Measurements from ENCODE around the gene E2F4. TPM values are rescaled to one million over a fixed set of nuclear protein-coding genes. Genes with fewer than 3 reads are reported as not detected.

E2F4 gene
- total and polyA plus RNA-seq, 2 donors = 28.0 to 65.0 TPM

- no peak overlapping the region for H3K4me3 ChIP-seq (ENCODE audit: low read depth, low read length)
- H3K36me3 ChIP-seq (ENCODE audit: insufficient read depth) = no peaks in the 10 kb centered on the region
- H3K27ac ChIP-seq (ENCODE audit: low read depth) = no peak overlapping the region
- no peaks in the 10 kb centered on the region for H3K4me1 ChIP-seq (ENCODE audit: insufficient read depth)
- DNase-seq (ENCODE audit: extremely low spot score) = no peak
- 88% methylated on average over 9 of the region's 9 CpGs for WGBS
Observed at GRCh38 chr16:67228905-67229304, 37.0 kb downstream of the E2F4 start.

- Histone ChIP-seq H3K27ac (ENCODE audit: low read depth) (no peak overlapping the region), H3K36me3 (ENCODE audit: insufficient read depth) (no peaks in the 10 kb centered on the region), H3K4me3 (ENCODE audit: low read depth, low read length) (no peak overlapping the region), H3K4me1 (ENCODE audit: insufficient read depth) (no peaks in the 10 kb centered on the region)
- DNase-seq (ENCODE audit: extremely low spot score) = no peak
- WGBS = 93% methylated on average over 32 of the region's 32 CpGs
Observed at GRCh38 chr16:67229906-67230808, 38.2 kb downstream of the E2F4 start.

DNA sequence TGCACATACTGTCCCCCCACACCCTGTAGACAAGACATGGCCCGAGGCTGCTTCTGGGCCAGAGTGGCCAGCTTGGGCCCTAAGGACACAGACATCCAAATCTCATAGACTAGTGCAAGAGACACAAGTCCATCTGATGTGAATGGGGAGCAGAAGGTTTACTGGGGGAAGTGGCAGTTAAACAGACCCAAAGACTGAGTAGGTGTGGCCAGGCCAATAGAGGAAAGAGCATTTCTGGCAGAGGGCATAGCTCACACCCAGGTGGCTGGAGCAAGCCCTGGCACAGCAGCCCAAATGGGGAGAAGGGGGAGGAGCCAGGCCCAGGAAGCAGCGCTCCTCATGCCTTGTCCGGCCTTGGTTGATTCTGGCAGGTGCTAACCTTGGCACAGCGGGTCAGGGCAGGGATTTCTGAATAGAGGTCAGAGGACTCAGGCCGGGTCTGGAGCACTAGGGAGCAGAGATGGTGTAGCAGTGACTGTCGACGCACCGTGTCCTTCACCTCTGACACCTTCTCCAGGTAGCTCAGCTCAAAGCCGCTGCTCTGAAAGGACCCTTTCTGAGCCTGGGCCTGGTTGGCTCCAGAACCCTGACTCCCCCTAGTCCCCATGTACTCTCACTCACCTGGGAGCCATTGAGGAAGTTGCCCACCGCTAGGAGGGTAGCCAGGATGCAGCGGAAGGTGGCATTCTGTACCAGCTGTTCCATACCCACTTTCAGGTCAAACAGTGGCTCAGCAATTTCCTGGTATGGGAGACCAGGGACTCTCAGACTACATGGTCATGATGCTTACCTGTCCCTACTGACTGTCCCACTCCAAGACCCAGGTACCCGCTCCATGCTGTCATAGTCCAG, 39.1 kb downstream of the E2F4 start:
- H3K36me3 ChIP-seq (ENCODE audit: insufficient read depth) = no peaks in the 10 kb centered on the region
- WGBS = 86% methylated on average over 12 of the region's 12 CpGs

GRCh38 chr16:67233596-67233995, 41.6 kb downstream of the E2F4 start:
- 58% methylated on average over 7 of the region's 7 CpGs for WGBS
- H3K4me3 ChIP-seq (ENCODE audit: low read depth, low read length) = no peak overlapping the region
- DNase-seq (ENCODE audit: extremely low spot score) = no peak
- H3K4me1 ChIP-seq (ENCODE audit: insufficient read depth) = no peaks in the 10 kb centered on the region
- H3K36me3 ChIP-seq (ENCODE audit: insufficient read depth) = no peaks in the 10 kb centered on the region
- H3K27ac ChIP-seq (ENCODE audit: low read depth) = no peak overlapping the region

More for the DNA sequence above, 39.1 kb downstream of the E2F4 start:
- Histone ChIP-seq H3K4me3 (ENCODE audit: low read depth, low read length) (no peak overlapping the region), H3K27ac (ENCODE audit: low read depth) (no peak overlapping the region), H3K4me1 (ENCODE audit: insufficient read depth) (no peaks in the 10 kb centered on the region)
- no peak for DNase-seq (ENCODE audit: extremely low spot score)

DNA sequence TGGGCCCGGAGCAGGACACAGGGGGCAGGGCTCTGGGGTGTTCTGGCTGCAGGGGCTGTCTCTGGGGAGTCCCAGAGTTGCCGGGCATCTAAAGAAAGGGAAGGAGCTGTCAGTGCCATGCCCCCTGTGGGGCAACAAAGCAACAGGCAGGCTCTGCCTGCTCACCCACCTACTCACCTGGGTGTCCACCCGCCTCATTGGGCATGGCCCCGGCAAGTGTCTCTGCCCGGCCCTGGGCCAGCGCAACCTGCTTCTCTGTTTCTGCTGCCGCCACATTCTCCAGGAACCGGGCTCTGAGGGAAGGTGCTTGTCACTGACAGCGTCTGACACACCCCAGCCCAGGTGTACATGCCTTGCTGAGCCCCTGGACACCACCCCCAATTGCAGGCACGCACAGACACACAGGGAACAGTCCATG, 42.2 kb downstream of the E2F4 start:
- no peaks in the 10 kb centered on the region for H3K4me1 ChIP-seq (ENCODE audit: insufficient read depth)
- no peak overlapping the region for H3K27ac ChIP-seq (ENCODE audit: low read depth)
- DNase-seq (ENCODE audit: extremely low spot score) = no peak
- H3K4me3 ChIP-seq (ENCODE audit: low read depth, low read length) = no peak overlapping the region
- 93% methylated on average over 10 of the region's 10 CpGs for WGBS
- no peaks in the 10 kb centered on the region for H3K36me3 ChIP-seq (ENCODE audit: insufficient read depth)

DNA sequence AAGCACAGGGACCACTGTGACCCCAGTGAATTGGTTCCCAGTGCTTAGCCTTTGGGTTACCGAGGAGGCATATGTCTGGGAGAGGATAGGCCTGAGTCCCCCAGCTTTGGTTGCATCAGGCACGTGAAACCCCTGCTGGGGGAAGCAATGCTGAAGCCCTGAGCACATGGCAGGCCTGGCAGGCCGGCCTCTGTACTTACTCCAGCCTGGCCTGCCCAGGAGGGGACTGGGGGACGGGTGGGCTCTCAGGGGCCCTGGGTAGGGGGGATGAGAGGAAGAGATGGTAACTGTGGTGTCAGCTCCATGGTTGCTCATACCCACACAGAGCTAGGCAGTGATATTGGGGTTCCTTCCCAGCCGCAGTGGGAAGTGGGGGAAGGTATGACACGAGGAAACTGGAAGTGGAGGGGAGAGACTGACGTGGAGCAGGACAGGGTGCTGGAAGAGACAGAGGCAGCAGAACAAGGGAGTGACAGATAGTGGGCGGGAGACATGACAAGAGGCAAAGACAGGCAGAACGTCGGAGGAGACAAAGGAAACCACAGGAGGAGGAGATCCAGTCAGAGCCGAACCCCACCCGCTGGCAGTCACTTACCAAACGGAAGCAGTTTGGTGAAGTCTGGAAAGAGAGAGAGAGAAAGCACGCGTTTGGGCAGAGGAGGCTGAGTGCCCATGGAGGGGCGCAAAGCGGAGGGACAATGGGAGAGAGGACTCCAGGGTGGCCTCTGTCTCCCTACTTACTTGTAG, 44.0 kb downstream of the E2F4 start:
- Histone ChIP-seq H3K4me3 (ENCODE audit: low read depth, low read length) (no peak overlapping the region), H3K27ac (ENCODE audit: low read depth) (no peak overlapping the region), H3K36me3 (ENCODE audit: insufficient read depth) (no peaks in the 10 kb centered on the region), H3K4me1 (ENCODE audit: insufficient read depth) (no peaks in the 10 kb centered on the region)
- WGBS = 86% methylated on average over 17 of the region's 17 CpGs
- DNase-seq (ENCODE audit: extremely low spot score) = no peak

DNA sequence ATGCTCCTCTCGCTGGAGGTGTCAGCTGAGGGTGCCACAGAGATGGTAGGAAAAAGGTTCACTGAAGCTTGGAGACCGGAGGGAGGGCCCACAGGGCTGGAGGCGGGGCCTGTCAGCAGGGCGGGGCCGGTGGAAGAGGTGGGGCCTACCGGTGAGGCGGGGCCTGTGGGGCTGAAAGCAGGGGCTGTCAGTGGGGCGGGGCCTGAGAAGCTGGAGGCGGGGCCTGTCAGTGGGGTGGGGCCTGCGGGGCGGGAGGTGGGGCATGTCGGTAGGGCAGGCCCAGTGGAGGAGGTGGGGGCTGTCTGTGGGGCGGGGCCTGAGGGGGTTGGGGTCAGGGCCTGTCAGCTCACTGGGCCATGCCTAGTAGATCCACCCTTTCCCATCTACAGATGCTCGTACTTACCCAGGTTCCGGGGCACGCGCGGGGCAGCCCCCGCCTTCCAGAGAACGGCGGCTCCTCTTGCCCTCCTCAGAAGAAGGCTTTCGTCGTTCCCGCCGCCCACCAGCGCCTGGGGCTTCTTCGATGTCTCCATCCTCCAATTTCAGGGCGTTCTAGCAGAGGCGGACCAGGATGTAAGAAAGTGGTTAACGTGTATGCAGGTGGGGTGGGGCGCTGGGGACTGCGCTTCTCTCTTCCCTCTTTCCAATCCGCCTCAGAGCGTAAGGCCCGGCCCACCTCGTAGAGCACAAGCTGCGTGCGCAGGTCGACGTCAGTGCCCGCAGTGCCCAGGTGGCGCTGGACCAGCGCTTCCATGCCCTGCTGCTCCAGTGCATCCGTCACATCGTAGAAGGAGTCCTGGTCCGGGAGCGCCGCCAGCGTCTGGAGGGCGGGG, 44.8 kb downstream of the E2F4 start:
- WGBS = 75% methylated on average over 50 of the region's 50 CpGs
- no peaks in the 10 kb centered on the region for H3K4me1 ChIP-seq (ENCODE audit: insufficient read depth)
- H3K27ac ChIP-seq (ENCODE audit: low read depth) = no peak overlapping the region
- no peak overlapping the region for H3K4me3 ChIP-seq (ENCODE audit: low read depth, low read length)
- DNase-seq (ENCODE audit: extremely low spot score) = no peak
- no peaks in the 10 kb centered on the region for H3K36me3 ChIP-seq (ENCODE audit: insufficient read depth)

DNA sequence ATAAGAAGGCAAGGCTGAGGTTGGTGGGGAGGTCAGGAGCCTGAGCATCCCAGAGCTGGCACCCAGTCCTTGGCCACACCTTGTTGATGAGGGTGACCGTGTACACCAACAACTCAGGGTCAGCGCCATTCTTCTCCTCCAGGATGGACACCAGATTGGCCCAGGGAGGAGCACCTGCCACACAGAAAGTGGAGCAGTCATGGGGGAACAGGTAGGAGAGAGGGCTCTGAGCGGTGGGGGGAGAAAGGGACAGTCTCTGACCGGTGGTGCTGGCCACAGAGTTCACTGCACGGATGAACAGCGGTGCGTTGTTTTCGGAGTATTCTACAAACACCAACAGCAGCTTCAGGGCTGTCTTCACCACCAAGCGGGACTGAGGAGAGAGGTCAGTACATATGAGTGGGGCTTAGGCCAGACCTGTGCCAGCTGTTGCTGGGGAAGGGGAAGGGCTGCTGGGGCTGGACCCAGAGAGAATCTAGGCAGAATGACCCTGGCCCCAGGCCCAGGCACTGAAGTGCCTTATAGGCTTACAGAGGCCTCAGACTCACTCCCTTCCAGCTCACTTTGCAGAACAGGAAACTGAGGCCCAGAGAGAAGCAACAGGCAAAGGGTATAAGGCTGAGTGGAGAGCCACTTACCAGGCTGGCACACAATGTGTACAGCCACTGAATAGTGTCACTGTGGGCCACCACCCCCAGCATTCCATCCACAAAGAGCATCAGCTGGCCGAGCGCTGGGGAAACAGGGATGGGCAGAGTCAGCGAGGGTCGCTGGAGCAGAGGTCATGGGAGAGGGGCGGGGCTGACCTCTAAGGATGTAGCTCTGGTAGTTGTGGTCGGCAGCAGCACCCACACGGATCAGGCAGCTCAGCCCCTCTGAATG, 45.7 kb downstream of the E2F4 start:
- Histone ChIP-seq H3K36me3 (ENCODE audit: insufficient read depth) (no peaks in the 10 kb centered on the region), H3K4me1 (ENCODE audit: insufficient read depth) (no peaks in the 10 kb centered on the region), H3K27ac (ENCODE audit: low read depth) (no peak overlapping the region), H3K4me3 (ENCODE audit: low read depth, low read length) (no peak overlapping the region)
- WGBS = 80% methylated on average over 16 of the region's 16 CpGs
- no peak for DNase-seq (ENCODE audit: extremely low spot score)

- DNase-seq (ENCODE audit: extremely low spot score) = no peak
- H3K27ac ChIP-seq (ENCODE audit: low read depth) = no peak overlapping the region
- no peak overlapping the region for H3K4me3 ChIP-seq (ENCODE audit: low read depth, low read length)
- WGBS = 96% methylated on average over 3 of the region's 3 CpGs
- H3K4me1 ChIP-seq (ENCODE audit: insufficient read depth) = no peaks in the 10 kb centered on the region
- no peaks in the 10 kb centered on the region for H3K36me3 ChIP-seq (ENCODE audit: insufficient read depth)
Observed at GRCh38 chr16:67238278-67238575, 46.3 kb downstream of the E2F4 start.

DNA sequence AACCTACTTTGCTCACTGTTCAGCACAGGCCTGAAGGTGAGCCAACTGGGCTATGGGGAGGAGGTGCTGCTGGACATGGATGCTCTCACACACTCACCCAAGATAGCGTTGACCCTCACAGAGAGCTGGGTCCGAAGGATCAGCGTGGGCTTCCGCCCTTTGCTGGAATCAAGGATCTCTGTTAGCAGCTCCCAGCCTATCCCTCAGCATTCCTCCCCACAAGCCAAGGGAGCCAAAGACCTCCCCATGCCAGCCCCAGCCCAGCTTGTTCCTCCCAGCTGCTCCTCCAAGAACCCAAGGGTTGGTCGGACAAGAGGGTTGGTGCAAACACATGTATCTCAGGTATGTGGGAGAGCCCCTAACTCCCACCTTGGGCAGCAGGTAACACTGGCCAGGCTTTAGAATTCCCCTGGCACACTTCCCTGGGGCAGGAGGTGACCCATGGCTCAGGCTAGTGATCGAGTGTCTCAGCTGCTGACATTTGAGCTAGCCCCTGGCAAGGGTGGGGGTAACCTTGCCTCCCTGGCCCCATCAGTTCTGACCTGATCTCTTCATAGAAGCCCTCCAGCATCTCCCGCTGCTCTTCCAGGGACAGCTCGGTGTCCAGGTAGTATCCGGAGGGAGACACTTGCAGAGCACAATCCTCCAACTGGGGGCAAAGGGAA, 47.0 kb downstream of the E2F4 start:
- H3K36me3 ChIP-seq (ENCODE audit: insufficient read depth) = no peaks in the 10 kb centered on the region
- no peak overlapping the region for H3K4me3 ChIP-seq (ENCODE audit: low read depth, low read length)
- DNase-seq (ENCODE audit: extremely low spot score) = no peak
- H3K27ac ChIP-seq (ENCODE audit: low read depth) = no peak overlapping the region
- H3K4me1 ChIP-seq (ENCODE audit: insufficient read depth) = no peaks in the 10 kb centered on the region
- 90% methylated on average over 9 of the region's 9 CpGs for WGBS

GRCh38 chr16:67240506-67240905, 48.6 kb downstream of the E2F4 start:
- H3K36me3 ChIP-seq (ENCODE audit: insufficient read depth) = no peaks in the 10 kb centered on the region
- H3K4me3 ChIP-seq (ENCODE audit: low read depth, low read length) = no peak overlapping the region
- H3K27ac ChIP-seq (ENCODE audit: low read depth) = no peak overlapping the region
- no peaks in the 10 kb centered on the region for H3K4me1 ChIP-seq (ENCODE audit: insufficient read depth)
- WGBS = 77% methylated on average over 4 of the region's 4 CpGs
- DNase-seq (ENCODE audit: extremely low spot score) = no peak
